ENCODE measurements around the gene KIFC3. TPM values are rescaled to one million over a fixed set of nuclear protein-coding genes. Genes with fewer than 3 reads are reported as not detected.

The KIFC3 gene
- total and polyA plus RNA-seq, 2 of the 8 experiments (the other 6 are each of a cell fraction or from before 2014, with no cell fraction given): 2.1 to 7.1 TPM

GRCh38 chr16:57837305-57838125 is 35.2 kb upstream of the KIFC3 start:
- no peaks in the 10 kb centered on the region for H3K79me2 ChIP-seq (ENCODE audit: control insufficient read depth in 1 of 2, insufficient read depth in 2 of 2, low read length in 2 of 2)
- no peak for DNase-seq (ENCODE audit: low read depth in 1 of 2, low spot score in 2 of 2)
- H3K14ac ChIP-seq (ENCODE audit: insufficient read length): no peak overlapping the region
- H4K91ac ChIP-seq (replicated peaks; ENCODE audit: insufficient read length, low read length): no peak overlapping the region
- no peaks in the 10 kb centered on the region for H3K36me3 ChIP-seq (ENCODE audit: control insufficient read depth in 2 of 4, insufficient read depth in 4 of 4, low read length in 3 of 4)
- POLR2A ChIA-PET (ENCODE audit: partially characterized antibody): interaction anchor here (0.7 to 1.8 kb wide), 6 partner anchors 8 to 47 kb away, joined by 3 to 4 read pairs (median 3); no protein-coding TSS in a partner anchor
- H2BK12ac ChIP-seq (ENCODE audit: low read depth, low read length): peak overlapping the region; percentile 72
- no peak overlapping the region for H3K56ac ChIP-seq (replicated peaks; ENCODE audit: insufficient read length, low read depth, low read length)
- no peak overlapping the region for H3K4me2 ChIP-seq (ENCODE audit: insufficient read depth in 1 of 2, low read depth in 2 of 2, low read length in 2 of 2)
- no peak overlapping the region for H4K5ac ChIP-seq (ENCODE audit: insufficient read length, low read depth, low read length)
- no peaks in the 10 kb centered on the region for H3K9me3 ChIP-seq (ENCODE audit: insufficient read depth in 2 of 2, low read depth in 1 of 2, low read length in 1 of 2)
- peak overlapping the region; percentile 57 for H3K27ac ChIP-seq (ENCODE audit: low read depth, low read length)
- no peak overlapping the region for H2BK20ac ChIP-seq (ENCODE audit: low read length)
- H4K8ac ChIP-seq (ENCODE audit: extremely low read depth, insufficient read depth, low read length): no peak overlapping the region
- CTCF ChIA-PET (ENCODE audit: partially characterized antibody): interaction anchor here (1.0 to 4.2 kb wide), 6 partner anchors 9 to 69 kb away, joined by 3 to 22 read pairs (median 4); no protein-coding TSS in a partner anchor
- no peak overlapping the region for H3K23ac ChIP-seq (ENCODE audit: insufficient read length)
- no peak for FAIRE-seq
- H3K9ac ChIP-seq (replicated peaks in 1 of 4; ENCODE audit: extremely low read depth in 1 of 4, low read depth in 3 of 4, low read length in 3 of 4): no peak overlapping the region
- H2AK5ac ChIP-seq (ENCODE audit: low read depth, low read length): 0 out of 2 replicates have a peak overlapping the region, but pooled peaks have one; percentile 20
- no peak overlapping the region for H2BK120ac ChIP-seq (replicated peaks; ENCODE audit: low read depth, low read length)
- no peak overlapping the region for H3K4me3 ChIP-seq (ENCODE audit: extremely low read depth in 1 of 4, insufficient read depth in 2 of 4, low read depth in 3 of 4, low read length in 4 of 4)
- H4K20me1 ChIP-seq (replicated peaks in 1 of 2; ENCODE audit: control insufficient read depth in 1 of 2, insufficient read depth in 2 of 2, low read length in 2 of 2): no peaks in the 10 kb centered on the region
- no peaks in the 10 kb centered on the region for H3K27me3 ChIP-seq (replicated peaks in 1 of 4; ENCODE audit: control insufficient read depth in 3 of 4, extremely low read depth in 1 of 4, insufficient read depth in 3 of 4, low read length in 3 of 4)
- 74% methylated on average over 10 of the region's 10 CpGs; no CpG with 5 or more reads in 1 of the 2 experiments for WGBS, 2 experiments (ENCODE audit: extremely low coverage in 1 of 2, insufficient coverage in 1 of 2, insufficient read length in 1 of 2, insufficient replicate concordance in 2 of 2, low coverage in 1 of 2, low lambda C conversion rate in 2 of 2, missing lambda C conversion rate in 1 of 2)
- H3K79me1 ChIP-seq (ENCODE audit: low read depth, low read length): no peaks in the 10 kb centered on the region
- no peak overlapping the region for H3K4ac ChIP-seq (replicated peaks; ENCODE audit: insufficient read length, low read depth, low read length)
- no peak overlapping the region for H3K18ac ChIP-seq (ENCODE audit: extremely low read depth, low read length)
- H3K4me1 ChIP-seq (replicated peaks in 1 of 4; ENCODE audit: control insufficient read depth in 3 of 4, insufficient read depth in 4 of 4, low read length in 3 of 4): peaks cover 6 to 15% (median 11%) of the 10 kb centered on the region in 4 experiments
- peak overlapping the region; percentile 40; the same call in 1 of the 2 replicates for H2BK5ac ChIP-seq (ENCODE audit: low read depth, low read length)
- H2BK15ac ChIP-seq (ENCODE audit: low read length): peak overlapping the region; percentile 65; the same call in 1 of the 2 replicates
- H2AFZ ChIP-seq (ENCODE audit: low read length): no peak overlapping the region
- H3K23me2 ChIP-seq (ENCODE audit: low read depth, low read length): no peaks in the 10 kb centered on the region; the same call in 1 of the 2 replicates
- TF ChIP-seq EP300 (IDR thresholded peaks at IDR 0.05; ENCODE audit: borderline replicate concordance in 1 of 2, low read depth in 2 of 2, low read length in 2 of 2) (no peak), BRCA1 (IDR thresholded peaks at IDR 0.05; ENCODE audit: low read depth, low read length) (no peak), EZH2 (IDR thresholded peaks at IDR 0.05; ENCODE audit: low read depth, low read length, severe bottlenecking) (no peak), TCF12 (IDR thresholded peaks at IDR 0.05; ENCODE audit: low read depth, low read length) (no peak), POLR2AphosphoS5 (IDR thresholded peaks at IDR 0.05; ENCODE audit: low read depth, low read length) (no peak), MAFK (IDR thresholded peaks at IDR 0.05; ENCODE audit: low read depth, low read length) (no peak)
